Hematopoietic multipotent progenitor cell treated with erythropoietin and hydrocortisone succinate and interleukin-3 and kit ligand, for 15 days (in vitro differentiated cells): ENCODE results near the gene UPK3A.
"Not testable (repeated sequence)": the region's sequence is repeated elsewhere in the genome, so short reads cannot be mapped to it uniquely, and the experiment has no call there.

ENCODE experiments used
- DNase-seq: peaks from one replicate; pipeline ENCODE4 v3.0.0-alpha.2; 2015; ENCODE audit warnings: low spot score

Gene UPK3A

DNA sequence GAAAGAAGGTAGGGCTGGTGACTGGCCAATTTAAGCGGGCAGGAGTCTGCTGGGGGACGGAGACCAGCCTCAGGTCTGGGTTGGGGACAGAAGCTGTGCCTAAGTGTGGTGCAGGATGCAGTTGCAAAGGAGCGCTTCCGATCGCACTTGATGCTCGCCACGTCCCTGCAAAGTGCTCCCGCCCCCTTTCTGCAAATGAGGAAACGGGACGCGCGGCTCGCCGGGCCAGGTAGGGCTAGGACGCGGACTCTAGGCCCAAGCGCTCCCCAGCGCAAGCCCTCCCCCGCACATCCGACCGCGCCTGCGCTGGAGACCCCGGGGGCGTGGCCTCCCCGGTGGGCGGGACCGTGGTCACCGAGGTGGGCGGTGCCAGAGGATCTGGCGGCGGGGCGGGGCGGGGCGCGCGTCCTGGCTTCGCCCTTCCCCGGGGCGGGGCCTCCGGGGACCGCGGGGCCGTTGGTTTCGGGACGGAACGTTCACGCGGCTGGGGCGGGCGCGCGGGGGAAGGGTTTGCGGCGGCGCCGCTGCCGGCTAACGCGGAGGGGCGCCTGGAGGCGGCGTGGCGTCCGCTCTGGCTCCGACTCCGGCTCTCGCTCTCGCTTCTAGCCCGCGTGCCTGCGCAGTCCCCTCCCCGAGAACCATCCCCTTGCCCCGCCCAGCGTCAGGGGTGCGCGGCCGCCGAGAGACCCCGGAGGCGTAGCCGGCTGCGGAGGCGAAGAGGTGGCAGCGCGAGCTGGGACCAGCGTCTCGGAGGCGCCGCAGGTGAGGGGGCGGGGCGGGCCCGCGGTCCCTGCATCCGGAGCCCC, 24.9 kb downstream of the UPK3A start, which contains the start of gene FAM118A:
Gene FAM118A, plus strand, starts transcription at position 513 of the 806 bp plus-strand sequence. CDS start 12,446 bp downstream, outside the sequence.
- peak; percentile 95 for DNase-seq

DNA sequence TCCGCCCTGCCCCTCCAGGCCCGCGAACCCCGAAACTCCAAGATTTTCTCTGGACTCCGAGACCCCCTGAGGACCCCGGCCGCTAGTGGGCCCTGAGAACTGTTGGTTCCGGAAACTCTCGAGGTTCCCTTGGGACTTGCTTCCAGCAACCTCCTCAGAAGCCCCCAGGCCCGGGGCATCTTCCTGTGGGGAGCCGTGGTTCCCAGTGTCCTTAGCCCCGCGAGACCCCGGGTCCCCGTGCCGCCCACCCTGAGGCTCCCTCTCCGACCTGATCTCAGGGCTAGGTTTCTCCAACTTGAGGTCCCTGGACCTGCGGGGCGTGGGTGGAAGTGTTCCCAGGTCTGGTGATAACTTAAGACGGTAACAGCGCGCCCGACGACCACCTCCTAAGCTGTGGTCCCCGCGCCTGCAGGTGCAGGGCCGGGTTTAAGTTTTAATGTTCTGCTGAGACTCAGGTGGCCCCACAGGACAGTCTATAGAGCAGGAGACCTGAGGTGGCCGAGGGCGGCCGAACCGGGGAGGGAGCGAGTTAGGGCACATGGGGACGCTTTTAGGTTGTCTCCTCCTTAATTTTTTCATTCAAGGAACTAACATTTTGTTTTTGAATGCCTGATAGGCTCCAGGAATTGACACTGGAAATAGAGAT, 25.7 kb downstream of the UPK3A start:
- no peak for DNase-seq

DNA sequence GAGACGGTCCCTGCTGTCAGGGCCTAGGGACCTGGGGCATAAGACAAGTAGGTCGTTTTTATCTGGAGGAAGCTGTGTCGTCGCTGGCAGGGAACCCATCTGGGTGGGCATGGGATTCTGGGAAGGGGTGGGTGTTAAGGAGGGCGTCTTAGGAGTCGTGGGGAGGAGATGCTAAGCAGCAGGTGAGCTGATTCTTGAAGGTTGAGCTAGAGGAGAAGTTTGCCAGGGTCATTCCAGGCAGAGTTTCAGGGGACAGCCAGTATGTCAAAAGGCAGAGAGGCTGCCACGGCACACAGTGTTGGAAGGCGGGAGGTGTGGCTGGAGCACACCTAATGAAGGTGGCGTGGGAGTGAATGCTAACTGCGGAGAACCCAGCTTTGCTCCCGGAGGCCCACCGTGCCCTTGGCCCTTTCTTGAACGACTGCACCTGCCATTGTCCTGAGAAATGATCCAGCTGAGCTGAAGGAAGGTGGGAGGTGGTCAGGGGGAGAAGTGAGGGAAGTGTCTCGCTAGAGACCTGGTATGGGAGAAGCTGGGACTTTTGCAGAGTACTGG, 26.3 kb downstream of the UPK3A start:
- peak; percentile 26 for DNase-seq

DNA sequence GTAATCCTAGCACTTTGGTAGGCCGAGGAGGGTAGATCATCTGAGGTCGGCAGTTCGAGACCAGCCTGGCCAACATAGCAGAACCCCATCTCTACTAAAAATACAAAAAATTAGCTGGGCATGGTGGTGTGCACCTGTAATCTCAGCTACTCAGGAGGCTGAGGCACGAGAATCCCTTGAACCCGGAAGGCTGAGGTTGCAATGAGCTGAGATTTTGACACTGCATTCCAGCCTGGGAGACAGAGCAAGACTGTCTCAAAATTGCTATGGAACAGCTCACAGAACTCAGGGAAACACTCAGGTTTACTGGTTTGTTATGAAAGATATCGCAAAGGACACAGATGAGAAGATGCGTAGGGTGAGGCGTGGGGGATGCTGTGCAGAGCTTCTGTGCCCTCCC, 27.7 kb downstream of the UPK3A start:
- no peak for DNase-seq

DNA sequence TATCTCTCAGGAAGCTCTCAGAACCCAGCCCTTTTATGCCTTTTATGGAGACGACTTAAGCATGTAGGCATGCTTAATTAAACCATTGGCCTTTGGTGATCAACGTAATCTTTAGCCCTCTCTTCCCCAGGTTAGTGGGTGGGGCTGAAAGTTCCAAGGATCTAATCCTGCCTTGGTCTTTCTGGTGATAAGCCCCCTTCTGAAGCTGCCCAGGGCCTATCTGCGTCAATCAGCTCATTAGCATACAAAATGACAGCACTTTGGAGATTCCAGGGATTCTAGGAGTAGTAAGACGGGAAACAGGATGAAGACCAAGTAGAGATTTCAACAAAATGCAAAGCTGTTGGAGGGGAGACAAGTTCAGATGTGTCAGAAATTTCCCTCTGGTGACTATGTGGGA, 28.1 kb downstream of the UPK3A start:
- peak; percentile 16 for DNase-seq

DNA sequence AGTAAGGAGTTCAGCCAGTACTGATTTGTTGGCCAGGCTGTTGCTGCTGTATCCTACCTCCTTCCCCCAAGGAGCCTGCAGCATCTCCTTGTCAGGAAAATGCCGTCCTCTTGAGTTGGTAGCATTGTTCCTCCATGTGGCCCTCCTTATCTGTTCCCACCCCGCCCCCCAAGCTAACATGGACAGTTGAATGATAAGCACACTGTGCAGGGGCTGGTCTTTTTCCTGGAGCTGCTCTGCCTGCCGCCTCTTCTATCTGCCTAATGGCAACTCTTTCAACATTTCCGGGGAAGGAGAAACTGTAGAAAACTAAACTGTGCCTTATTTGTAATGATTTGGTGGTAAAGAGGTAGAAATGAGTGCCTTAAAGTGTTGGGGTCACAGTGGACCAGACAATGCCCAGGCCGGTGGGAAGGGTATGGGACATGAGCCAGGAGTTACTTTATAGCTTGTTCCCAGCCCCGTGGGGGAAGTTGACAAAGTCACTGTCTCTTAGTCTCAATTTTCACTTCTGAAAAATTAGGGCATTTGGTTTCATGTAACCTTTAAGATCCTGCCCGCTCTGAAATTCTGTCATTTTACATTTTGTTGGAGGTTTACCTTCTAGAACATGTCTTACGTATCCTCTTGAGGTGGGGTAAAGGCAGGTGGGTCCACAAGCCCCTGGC, 29.4 kb downstream of the UPK3A start:
- DNase-seq = peak; percentile 74

DNA sequence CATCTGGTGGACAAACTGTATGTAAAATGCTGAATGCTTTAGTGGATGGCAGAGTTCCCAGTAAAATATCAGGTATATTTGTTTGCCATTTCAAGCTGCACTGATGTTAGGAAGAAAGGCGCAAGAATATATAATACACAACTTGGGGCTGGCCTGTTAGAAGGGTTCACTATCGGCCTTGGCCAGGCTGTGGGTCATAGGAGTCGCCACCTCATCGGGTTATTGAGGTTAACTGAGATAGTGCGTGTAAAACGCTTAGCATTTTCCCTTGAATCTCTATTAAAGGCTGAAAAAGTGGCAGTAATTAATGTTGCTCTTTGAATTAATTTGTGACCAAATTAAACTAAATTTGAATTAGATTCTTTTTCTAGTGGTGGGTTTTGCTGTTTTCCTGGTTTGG, 30.0 kb downstream of the UPK3A start:
- peak; percentile 77 for DNase-seq

DNA sequence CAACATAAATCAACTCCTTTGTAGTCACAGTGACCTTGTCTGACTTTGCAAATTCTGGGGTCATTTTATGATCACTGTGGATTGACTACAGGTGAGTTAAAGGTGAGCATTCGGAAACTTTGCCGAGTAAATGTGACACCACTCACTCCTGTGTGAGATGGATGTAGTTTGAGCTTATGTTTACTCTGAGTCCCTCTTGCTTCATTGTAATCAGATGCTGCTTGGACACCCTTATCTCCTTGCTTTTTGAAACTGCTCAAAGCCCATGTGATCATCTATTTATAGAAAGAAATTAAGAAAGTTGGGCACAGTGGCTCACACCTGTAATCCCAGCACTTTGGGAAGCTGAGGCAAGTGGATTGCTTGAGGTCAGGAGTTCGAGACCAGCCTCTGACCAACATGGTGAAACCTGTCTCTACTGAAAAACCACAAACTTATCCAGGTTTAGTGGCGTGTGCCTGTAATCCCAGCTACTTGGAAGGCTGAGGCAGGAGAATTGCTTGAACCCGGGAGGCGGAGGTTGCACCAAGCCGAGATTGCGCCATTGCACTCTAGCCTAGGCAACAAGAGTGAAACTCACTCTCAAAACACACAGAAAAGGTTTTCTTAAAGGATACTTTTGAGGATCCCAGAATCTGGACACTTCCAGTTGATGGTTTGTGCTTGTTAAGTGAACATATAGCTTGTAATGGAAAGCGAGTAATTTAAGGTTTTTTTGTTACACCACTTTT, 32.2 kb downstream of the UPK3A start:
- DNase-seq = no peak

DNA sequence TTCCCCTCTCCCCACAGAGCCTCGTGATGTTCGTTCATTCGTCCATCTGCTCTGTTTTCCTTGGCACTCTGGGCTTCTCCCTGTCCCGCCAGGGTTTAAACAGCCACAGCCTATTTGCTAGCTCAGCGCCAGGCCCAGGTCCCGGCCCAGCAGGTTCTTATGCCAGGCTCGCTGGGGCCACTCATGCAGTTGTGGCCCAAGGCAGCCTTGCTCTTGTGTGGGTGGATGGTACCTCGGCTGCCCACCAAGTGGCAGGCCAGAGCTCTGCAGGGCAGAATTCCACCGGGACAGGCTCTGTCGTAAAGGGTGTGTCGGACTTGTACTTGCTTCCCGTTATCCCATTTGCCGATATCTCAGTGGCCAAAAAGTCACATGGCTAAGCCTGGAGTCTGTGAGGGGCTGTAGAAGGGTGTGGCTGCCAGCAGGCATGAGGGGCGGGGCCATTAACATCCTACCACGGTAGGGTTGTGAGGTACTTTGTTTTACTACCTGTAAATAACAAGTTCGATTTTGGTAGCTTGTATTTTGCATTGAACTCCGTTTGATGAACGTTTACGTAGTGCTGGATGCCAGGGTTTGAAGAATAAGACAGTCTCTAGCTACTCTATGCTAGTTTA, 32.9 kb downstream of the UPK3A start:
- DNase-seq = no peak

DNA sequence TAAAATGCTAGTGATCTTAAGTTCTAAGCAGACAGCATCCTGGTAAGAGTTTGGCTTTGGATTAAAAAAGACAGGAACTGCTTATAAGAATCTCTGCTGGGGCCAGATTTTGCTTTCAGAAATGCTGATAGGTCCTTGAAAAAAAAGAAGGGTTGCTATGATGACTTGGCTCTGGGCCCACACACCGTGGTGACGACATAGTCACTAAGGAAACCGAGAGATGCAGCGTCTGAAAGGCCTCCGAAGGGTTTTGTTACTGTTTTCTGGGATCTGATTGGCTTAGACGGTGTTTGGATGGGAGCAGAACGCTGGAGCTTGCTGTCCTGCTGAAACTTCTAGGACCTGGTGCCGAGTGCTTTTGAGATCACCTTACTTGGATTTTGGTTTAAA, 33.4 kb downstream of the UPK3A start:
- DNase-seq = peak; percentile 69

DNA sequence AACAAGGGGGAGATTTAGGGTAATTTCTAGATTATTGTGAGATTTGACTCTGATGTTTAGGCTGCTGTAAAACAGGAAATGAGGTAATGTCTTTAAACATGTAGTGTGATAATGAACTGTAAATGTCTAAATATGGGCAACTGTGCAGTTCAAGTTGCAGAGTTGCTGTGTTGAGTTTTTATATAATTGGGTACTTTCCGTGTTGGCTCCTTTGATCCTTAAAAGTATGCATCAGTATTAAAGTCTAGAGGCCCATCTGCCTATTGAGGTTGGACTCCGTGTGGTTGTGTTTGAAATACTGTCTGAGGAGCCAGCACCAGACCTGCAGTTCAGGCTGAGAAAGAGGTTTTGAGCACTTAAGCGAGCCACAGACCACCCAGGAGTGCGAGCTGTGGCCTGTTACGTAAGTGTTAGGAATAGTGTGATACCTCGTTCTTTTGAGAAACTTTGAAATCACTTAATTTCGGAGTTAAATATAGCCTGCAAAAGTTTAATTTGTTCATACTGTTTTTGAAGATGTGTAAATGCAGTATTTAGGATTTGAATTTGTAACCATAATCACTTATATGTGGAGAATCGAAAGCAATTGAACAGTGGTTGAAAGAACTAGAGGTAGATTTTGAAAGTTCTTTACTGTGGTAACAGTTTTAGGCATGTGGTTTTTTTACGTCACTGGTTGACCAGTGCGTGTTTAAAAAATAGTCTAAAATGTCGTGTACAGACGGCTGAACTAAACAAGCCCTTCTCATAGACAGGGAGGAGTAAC, 34.0 kb downstream of the UPK3A start:
- DNase-seq = no peak

DNA sequence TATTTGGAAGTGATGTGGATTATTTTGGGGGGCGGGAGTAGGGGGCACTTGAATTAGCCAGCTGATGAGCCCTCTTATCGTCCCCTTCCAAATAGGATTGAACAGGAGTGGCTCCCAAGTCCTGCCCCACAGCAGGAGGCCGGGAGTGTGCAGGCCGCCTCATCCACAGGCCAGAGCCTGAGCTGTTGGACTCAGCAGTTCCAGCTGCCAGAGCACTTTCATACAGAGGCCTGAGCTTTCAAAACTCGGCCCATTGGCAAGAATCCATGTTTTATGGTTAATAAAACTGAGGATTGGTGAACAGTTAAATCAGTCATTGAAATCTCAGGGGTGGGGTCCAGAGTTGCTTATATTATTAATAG, 34.6 kb downstream of the UPK3A start:
- no peak for DNase-seq

DNA sequence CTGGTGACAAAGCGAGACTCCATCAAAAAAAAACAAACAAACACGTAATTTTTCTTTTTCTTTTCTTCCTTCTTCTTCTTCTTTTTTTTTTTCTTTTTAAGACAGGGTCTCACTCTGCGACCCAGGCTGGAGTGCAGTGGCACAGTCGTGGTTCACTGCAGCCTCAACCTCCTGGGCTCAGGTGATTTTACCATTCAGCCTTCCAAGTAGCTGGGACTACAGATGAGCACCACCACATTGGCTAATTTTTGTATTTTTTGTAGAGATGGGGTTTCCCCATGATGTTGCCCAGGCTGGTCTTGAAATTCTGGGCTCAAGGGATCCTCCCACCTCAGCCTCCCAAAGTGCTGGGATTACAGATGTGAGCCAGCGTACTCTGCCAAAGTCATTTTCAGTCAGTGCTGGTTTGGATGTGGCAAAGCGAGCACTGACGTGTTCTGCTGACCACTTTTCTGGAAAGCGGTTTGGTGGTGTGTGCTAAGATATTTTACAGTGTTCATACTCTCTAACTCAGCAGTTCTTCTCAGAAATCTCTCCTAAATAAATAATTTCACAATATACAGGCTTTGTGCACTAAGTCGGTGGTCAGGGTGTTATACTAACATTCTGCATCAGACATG, 35.7 kb downstream of the UPK3A start:
- DNase-seq = no peak

DNA sequence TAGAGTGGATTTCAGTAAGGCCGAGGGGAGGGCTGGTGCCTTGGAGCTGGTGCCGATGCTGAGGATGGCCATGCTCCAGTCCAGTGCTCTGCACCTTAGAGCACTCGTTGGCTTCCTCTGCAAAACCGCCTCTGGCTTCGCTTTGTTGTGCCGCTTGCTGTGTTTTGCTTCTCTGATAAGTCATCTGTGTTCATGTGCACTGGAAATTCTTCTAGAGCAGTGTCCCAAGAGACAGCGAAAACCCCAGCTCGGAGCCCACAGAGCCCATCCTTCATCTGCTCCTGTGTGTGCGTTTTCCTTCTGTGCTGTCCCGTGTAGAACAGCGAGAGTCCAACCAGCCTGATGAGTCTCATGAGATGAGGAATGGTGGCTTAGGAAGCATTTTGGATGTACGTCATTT, 37.1 kb downstream of the UPK3A start:
- no peak for DNase-seq

DNA sequence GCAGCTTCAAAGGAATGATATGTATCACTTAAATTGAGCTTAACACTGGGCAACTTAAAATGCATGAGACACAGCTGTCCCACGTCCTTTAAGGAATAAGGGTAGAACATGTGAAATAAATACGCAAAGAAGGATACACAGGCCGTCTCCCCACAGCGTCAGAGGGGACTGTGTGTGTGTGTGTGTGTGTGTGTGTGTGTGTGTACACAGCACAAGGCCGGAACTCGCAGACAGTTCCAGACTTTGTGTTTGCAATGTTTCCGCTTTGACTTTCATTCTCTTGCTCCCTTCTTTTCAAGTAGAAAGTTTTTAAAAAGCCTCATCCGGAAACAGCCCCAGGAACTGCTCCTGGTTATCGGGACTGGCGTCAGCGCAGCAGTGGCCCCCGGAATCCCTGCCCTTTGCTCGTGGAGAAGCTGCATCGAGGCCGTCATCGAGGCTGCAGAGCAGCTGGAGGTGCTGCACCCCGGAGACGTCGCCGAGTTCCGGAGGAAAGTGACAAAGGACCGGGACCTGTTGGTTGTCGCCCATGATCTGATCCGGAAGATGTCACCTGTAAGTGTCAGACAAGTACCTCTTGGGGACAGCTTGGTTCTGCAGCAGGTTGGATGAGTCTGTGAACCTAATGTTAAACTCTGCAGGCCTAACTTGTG, 38.2 kb downstream of the UPK3A start:
- no peak for DNase-seq

DNA sequence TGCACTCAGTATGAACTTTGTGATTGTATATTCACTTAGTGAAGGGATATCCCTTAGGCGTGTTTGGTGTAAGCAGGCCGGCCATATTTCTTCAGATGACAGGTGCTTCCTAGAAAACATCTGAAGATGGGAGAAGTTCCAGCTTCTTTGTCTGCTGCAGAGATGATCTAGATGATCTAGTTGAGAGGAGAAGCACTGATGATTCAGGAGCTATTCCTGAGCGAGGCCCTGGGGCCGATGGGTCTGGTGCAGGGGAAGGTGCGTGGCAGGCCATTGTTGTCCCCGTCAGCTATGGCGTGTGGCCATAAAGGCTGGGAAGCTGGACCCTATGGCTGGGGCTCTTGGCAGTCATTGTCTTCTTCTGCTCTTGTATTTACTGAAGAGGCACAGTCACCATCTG, 38.9 kb downstream of the UPK3A start:
- no peak for DNase-seq

DNA sequence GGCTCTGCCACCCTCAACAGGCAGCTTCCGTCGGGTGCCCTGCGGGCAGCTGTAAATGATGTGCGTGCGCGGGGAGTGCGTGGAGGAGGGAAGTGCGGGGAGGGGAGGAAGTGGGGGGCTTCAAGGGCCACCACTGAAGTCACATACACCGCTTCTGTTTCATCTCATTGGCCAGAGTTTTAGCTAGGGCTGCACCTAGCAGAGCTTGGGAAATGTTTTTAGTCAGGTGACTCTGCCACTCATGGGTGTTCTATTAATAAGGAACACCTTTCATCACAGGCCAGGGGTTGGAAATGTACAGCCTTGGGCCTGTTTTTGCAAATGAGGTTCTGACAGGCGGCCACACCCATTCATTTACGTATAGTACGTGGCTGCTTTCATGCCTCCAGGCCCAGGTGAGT, 39.6 kb downstream of the UPK3A start:
- no peak for DNase-seq

DNA sequence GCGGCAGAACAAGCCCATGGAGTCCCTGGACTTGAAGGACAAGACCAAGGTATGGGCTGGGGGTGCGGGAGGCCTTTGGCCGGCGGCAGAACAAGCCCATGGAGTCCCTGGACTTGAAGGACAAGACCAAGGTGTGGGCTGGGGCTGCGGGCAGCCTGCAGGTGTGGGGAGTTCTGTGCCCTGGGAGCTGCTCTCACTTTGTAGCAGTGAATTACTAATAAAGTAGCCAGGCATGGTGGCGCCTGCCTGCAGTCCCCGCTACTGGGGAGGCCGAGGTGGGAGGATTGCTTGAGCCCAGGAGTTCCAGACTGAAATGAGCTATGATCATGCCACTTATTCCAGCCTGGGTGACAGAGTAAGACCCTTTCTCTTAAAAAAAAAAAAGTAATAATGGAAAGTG, 43.5 kb downstream of the UPK3A start:
- DNase-seq = not testable (repeated sequence)

DNA sequence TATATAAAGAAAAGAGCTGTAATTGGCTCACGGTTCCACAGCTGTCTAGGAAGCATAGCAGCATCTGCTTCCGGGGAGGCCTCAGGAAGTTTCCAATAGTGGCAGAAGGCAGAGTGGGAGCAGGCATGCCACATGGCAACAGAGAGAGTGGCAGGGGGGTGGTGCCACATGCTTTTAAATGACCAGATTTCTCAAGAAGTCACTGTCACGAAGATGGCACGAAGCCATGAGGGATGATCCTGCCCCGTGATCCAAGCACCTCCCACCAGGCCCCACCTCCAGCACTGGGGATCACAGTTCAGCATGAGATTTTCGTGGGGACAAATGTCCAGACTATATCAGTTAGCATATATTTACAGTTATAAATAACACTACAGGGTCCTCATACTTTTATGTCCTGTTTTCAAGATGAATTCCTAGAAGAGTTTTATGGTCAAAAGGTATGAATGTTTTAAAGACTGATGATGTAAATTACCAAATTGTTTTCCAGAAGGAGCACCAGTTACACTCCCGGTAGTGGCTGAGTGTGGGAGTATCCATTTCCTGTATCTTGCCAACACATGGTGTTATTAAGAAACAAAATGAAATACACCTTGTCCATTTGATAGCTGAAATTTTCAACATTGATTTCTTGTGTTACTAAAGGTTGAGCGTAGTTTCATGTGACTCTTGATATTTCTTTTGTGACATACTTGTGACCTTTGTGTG, 44.2 kb downstream of the UPK3A start:
- DNase-seq = peak; percentile 77
